NCI-H69 (cell line): ENCODE data around the gene EGFL8.

Experiments
- DNase-seq: peaks from one replicate; lab custom pipeline; 2025; lab: John Stamatoyannopoulos, UW

EGFL8 gene

DNA sequence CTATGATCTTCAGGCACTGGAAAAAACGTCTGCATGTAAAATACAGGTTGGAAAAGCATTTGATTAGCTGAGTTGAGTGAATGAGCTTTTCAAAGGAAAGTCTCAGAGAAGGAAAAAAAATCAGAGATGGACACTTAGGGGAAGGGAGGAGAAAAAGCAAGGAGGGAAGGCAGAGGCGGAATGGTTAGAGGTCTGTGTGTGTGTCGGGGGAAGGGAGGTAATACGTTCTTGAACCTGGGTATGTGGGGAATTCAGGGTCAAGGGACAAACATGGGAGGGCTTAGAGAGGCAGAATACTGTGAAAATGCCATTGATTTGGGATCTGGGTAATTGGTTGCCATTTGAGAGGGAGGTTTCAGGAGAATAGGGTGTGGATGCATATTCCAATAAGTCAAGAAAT is 17.7 kb upstream of the EGFL8 start:
- DNase-seq, result no peak

- no peak for DNase-seq
Observed at GRCh38 chr6:32147401-32148132, 16.8 kb upstream of the EGFL8 start.

DNA sequence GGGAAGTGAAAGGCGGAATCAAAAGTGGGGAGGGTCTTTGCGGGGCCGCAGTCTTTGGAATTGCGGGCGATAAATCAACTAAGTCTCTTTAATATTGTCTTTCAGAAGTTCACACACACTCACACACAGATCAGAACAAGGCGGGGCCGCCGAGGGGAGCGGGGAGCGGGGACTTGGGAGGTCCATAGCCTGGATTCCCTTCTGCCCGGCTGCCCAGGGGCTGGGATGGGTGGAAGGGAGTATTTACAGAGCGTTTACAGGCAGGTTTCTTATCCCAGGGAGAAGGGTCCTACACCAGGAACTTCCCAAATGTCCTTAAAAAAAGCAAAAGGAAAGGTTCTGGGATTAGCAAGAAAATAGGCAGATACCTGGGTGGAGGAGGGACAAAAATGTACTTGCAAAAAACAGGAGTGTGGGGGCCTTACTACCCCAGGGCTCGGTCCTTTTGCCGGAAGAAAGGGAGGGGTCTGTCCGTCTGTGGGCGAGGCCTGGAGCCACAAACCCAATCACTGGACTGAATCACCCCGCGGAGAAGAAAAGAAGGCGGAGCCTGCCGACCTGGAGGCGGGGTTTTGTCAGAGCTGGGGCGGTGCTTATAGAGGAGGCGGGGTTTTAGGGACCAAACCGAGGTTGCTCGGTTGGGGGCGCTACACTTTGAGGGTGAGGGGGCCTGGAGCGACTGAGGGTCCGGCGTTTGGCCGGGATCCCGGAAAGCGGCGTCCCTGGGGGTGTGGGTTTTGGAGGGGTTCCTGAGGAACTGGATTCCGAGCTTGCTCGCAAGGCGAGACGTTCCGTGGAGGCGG is 15.9 kb upstream of the EGFL8 start:
- DNase-seq, result no peak

- DNase-seq, result no peak
Observed at GRCh38 chr6:32149092-32149755, 15.2 kb upstream of the EGFL8 start.

GRCh38 chr6:32149932-32150870 is 14.2 kb upstream of the EGFL8 start:
- DNase-seq, result peak; percentile 21

DNA sequence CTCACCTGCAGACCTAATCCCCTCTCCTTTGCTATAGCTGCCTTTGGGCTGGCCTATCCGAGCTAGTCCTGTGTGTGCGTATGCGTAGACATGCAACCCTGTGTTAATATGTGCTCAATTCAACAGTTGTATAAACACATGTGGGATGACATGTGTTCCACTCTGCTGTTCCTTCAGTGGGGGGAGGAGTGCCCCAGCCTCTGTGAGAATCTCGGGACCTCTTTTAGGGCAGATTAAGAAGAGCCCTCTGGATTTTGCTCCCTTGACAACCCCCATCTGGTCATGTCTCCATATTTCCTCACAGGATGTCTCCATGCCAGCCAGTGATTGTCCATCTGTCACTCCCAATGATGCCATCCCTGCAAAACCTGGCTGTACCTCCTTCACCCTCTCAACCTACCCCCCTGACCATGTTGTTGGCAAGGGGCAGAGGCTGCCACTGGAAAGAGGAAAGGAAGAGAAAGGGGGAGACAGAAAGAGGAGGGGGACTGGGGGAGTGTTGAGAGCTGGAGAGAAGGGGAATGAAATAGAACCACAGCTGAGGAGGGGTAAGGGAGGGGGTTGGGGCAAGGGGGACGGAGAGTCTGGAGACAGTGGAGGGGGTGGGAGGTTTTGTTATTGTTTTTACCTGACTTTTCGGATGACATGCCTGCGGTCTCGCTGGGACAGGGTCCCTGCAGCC is 13.1 kb upstream of the EGFL8 start:
- DNase-seq, result peak; percentile 72

DNA sequence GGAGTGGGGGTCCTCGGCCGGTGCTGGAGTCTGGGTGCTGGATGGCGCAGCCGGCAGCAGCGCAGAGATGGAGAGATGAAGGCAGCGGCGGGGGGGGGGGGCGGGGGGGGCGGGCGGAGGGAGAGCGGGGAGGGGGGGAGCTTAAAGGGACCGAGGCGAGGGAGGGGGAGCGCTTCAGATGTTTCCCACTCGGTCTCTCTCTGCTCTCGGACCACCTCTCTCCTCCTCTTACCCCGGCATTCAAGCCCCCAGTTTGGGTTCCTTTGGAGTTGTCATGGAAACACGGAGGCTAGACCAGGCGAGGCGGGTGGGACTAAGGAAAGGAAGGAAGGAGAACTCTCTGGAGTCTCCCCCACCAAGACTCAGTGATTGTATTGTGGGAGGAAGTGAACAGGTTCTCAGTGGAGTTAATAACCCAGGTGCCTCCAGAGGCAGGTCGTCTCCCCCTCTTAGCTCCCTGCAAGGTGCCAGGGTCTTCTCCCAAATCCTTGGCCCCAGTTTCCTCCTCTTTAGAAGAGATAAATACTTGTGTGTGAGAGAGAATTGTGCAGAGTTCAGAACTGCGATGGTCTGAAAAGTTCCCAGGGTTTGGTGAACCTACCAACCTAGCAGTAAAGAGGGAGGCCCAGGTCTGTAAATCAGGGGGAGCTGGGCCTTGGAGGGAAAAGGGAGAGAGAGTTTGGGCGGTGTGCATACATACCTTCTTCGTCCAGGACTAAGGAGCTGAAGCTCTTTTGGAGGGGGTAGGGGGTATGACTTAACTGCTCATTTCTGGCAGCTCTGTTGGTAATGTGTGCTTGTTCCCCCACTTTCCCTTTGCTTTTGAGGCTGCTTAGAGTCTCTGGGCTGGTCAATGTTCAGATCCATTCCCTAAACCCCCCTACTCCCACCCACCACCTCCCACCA is 12.3 kb upstream of the EGFL8 start, which contains the start of gene PRRT1:
Gene PRRT1 (minus strand): TSS at position 77 of the 906 bp plus-strand sequence. CDS start 112 bp downstream, outside the sequence.
- peak; percentile 42 for DNase-seq

DNA sequence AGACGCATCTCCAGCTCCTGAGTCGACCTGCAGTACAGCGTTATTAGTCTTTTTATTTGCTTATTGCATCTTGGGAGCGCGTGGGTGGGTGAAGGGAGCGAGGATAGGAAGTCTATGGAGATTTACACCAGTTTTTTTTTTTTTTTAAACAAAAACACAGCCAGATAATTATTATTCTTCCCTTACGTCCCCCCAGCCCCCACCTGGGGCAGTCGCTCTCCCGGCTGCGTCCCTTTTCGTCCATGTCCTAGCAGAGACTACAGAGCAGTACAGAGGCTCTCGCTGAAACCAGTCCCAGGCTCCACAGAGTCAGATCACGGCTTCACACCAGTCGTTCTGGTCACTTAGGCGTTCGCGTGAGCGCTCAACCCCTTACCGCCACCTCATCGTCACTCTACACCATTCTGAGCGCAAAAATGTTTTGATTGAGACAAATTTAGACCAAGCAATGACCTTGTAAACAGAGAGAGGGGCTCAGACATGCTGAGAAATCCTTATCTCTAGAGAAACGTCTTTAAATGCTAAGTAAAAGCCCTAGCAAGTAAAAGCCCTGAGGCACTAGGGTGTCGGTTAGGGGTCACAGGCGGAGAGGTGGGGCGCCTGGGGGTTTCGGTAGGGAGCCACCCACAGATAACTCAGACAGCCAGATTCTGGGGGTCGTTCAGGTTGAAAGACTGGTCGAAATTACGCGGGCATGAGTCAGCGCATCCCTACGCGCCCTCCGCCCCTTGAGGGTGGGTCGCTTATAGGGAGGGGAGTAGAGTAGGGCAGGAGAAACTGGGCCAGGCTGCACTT is 11.4 kb upstream of the EGFL8 start:
- peak; percentile 68 for DNase-seq

DNA sequence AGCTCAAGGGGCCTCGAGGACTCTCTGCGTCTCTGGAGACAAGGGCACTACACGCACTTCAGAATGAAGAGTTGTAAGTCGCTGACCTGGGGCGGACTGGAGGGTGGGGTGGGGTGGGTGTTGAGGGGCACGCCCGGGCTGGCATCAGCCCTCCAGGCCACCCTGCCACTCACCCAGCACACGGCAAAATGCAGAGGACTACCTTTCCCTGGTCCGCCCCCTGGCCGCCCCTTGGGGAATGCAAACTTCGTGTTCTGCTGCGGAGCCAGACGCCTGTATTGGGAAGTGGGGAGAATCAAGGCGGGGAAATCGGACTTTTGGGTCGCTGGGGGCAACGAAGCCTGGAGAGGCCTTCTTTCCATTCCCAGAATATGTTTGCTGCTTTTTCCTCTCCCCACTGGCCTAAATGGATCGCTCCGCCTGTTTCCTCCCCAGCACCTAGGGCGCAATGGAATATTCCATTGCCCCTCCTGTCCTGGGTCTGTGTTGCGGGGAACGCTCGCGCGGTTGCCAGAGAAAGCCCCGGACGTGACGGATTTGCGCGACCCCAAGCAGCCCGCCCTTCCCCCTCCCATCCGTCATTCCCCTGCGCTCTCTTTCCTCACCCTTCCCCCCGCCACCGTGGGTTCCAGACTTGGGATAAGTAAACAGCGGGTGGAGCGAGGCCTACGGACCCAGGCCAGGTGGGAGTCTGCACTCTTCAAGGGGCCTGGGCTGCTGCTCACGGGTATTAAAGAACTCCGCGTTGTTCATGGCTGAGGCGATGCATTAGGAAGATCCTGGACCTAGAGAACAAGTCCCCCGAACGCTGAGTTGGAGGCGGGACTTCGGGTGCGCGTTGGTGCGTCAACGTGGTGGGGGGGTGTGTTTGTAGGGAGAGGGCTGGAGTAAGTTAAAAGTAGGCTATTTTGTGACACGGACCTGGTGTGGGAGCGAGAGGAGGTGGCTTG is 10.6 kb upstream of the EGFL8 start, which contains the start of gene PPT2:
Gene PPT2 (plus strand): TSS at position 578 of the 950 bp plus-strand sequence. CDS start 454 bp downstream, outside the sequence.
- DNase-seq, result peak; percentile 96

GRCh38 chr6:32154514-32155161 is 9.8 kb upstream of the EGFL8 start:
- peak; percentile 93 for DNase-seq

DNA sequence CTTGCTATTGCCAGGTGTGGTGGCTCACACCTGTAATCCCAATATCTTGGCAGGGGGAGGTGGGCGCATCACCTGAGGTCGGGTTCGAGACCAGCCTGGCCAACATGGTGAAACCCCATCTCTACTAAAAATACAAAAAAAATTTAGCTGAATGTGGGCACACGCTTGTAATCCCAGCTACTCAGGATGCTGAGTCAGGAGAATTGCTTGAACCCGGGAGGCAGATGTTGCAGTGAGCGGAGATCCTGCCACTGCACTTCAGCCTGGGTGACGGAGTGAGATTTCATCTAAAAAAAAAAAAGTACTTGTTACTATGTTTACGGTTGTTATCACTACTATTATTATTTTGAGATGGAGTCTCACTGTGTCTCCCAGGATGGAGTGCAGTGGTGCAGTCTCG is 7.5 kb upstream of the EGFL8 start:
- no peak for DNase-seq

GRCh38 chr6:32158052-32158451 is 6.3 kb upstream of the EGFL8 start:
- DNase-seq, result no peak

DNA sequence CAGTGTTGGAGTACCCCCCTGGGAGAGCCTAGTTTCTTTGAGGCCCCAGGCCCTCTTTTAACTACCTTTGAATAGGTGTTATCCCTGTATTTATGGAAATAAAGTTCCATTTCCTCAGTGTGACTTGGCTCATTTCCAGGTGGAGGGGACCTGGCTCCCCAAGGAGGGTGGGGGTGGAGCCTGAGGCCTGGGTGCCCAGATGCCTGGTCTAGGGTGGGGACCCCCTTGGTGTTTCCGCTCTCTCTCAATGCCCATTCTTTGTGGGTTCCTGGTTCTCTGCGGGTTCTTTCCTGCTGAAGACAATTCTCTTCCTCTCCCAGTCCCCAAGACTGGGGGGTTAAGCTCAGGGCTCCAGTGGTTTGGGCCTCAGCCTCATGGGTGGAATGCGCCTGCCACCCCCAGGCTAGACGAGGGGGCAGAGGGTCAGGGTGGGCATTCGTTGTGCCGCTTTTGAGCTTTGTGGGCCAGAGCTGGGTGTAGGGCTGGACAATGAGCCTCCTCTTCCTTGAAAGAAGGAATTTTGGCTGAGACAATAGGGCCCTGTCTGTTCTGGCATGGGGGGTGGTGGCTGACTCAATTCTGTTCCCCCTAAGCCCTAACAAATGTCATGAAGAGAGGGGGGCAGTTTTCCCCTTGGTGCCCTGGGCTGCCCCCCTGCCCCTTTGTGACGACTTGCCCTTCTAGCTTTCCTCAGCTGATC is 686 bp upstream of the EGFL8 start:
- DNase-seq, result no peak

- no peak for DNase-seq
Observed at GRCh38 chr6:32166411-32167061, 2.1 kb downstream of the EGFL8 start.

DNA sequence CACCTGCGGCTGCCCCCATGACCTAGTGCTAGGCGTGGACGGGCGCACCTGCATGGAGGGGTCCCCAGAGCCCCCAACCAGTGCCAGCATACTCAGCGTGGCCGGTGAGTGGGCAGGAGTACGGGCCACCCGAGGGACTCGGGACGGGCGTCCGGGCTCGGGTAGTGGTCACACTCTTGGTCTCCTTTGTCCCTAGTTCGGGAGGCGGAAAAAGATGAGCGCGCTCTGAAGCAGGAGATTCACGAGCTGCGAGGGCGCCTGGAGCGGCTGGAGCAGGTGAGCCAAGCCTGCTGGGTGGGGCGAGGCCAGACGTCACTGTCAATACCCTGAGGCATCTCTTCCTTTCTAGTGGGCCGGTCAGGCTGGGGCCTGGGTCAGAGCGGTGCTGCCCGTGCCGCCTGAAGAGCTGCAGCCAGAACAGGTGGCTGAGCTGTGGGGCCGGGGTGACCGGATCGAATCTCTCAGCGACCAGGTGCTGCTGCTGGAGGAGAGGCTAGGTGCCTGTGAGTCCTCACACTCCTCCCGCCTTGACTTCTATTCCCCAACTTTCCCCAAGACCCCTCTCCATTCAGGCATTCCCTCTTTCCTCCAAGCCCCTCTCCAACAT is 2.9 kb downstream of the EGFL8 start:
- DNase-seq, result peak; percentile 14
